MCF 10A (cell line): ENCODE data around the gene PLK2. TPM values are rescaled to one million over a fixed set of nuclear protein-coding genes. Genes with fewer than 3 reads are reported as not detected.

Source experiments
- BruUV-seq: library from RNA; stranded (reverse); fragments of 400-500 nt; replicated peaks from 2 replicates; lab custom pipeline; 2021; lab: Mats Ljungman, UMichigan
- CTCF ChIA-PET: fragments of 300-600 bp; sonication (Branson Sonifier 250); formaldehyde crosslinking; extraction: SDS; loops from one replicate; lab custom pipeline; 2021; ENCODE audit warnings: antibody characterized with exemption, inconsistent platforms; lab: Yijun Ruan, JAX
- POLR2A ChIA-PET: fragments of 300-600, 350-650 bp; sonication (Branson Sonifier 250); formaldehyde crosslinking; extraction: SDS; loops from one replicate; lab custom pipeline; 2020; ENCODE audit warnings: antibody characterized with exemption, inconsistent platforms; lab: Yijun Ruan, JAX
- DNase-seq: peaks from one replicate; pipeline ENCODE4 v3.0.0-alpha.2; 2018; ENCODE audit not compliant: unreplicated experiment
- H3K27ac Mint-ChIP-seq: one replicate; pipeline ENCODE4 v1.8.0; 2022; ENCODE audit warnings: mild to moderate bottlenecking, low read depth, mixed read lengths; ENCODE audit not compliant: unreplicated experiment
- H3K27me3 Mint-ChIP-seq: one replicate; pipeline ENCODE4 v1.8.0; 2022; ENCODE audit warnings: mixed read lengths; ENCODE audit not compliant: insufficient read depth, unreplicated experiment
- H3K36me3 Mint-ChIP-seq: one replicate; pipeline ENCODE4 v1.8.0; 2022; ENCODE audit warnings: mild to moderate bottlenecking, moderate library complexity, mixed read lengths; ENCODE audit not compliant: insufficient read depth, unreplicated experiment
- H3K4me1 Mint-ChIP-seq: one replicate; pipeline ENCODE4 v1.8.0; 2022; ENCODE audit warnings: mixed read lengths; ENCODE audit not compliant: insufficient read depth, unreplicated experiment
- H3K4me3 Mint-ChIP-seq: one replicate; pipeline ENCODE4 v1.8.0; 2022; ENCODE audit warnings: mild to moderate bottlenecking, moderate library complexity, mixed read lengths; ENCODE audit not compliant: unreplicated experiment
- H3K9me3 Mint-ChIP-seq: one replicate; pipeline ENCODE4 v1.8.0; 2022; ENCODE audit warnings: mixed read lengths; ENCODE audit not compliant: unreplicated experiment
- intact Hi-C: fragments of 100-400 bp; cut with micrococcal nuclease; formaldehyde crosslinking; loops from 2 replicates; pipeline ENCODE4 v1.14.1; 2022
- total RNA-seq: library from RNA; stranded (reverse); gene quantifications from 2 replicates; pipeline ENCODE4 v1.2.3, GENCODE V29; 2022
- TF ChIP-seq, protein P1 (sequence below): fragments of 200-600 bp; IDR thresholded peaks from one replicate; pipeline ENCODE4 v1.8.0; 2022; ENCODE audit warnings: antibody characterized with exemption, mild to moderate bottlenecking; ENCODE audit not compliant: unreplicated experiment

Gene PLK2
- total RNA-seq, 1 experiment from 2014 or later: 55.1 TPM

- H3K9me3 Mint-ChIP-seq: no peaks in the 10 kb centered on the region
- H3K27me3 Mint-ChIP-seq: peaks cover 66% of the 10 kb centered on the region
- BruUV-seq: no TSS peak
- ChIA-PET CTCF (interaction anchor here (1.4 kb wide), 1 partner anchor 11 kb away, joined by 3 read pairs; no protein-coding TSS in a partner anchor), POLR2A (interaction anchor here (0.8 kb wide), 1 partner anchor 299 kb away, joined by 3 read pairs; no protein-coding TSS in a partner anchor)
- H3K27ac Mint-ChIP-seq: no peak overlapping the region
- H3K36me3 Mint-ChIP-seq: no peaks in the 10 kb centered on the region
- H3K4me1 Mint-ChIP-seq: no peaks in the 10 kb centered on the region
- TF ChIP-seq, protein P1, sequence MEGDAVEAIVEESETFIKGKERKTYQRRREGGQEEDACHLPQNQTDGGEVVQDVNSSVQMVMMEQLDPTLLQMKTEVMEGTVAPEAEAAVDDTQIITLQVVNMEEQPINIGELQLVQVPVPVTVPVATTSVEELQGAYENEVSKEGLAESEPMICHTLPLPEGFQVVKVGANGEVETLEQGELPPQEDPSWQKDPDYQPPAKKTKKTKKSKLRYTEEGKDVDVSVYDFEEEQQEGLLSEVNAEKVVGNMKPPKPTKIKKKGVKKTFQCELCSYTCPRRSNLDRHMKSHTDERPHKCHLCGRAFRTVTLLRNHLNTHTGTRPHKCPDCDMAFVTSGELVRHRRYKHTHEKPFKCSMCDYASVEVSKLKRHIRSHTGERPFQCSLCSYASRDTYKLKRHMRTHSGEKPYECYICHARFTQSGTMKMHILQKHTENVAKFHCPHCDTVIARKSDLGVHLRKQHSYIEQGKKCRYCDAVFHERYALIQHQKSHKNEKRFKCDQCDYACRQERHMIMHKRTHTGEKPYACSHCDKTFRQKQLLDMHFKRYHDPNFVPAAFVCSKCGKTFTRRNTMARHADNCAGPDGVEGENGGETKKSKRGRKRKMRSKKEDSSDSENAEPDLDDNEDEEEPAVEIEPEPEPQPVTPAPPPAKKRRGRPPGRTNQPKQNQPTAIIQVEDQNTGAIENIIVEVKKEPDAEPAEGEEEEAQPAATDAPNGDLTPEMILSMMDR: no peak
- no peak for DNase-seq
- intact Hi-C loops: no loop called here
- no peak overlapping the region for H3K4me3 Mint-ChIP-seq
Measured at GRCh38 chr5:58490402-58491050, 30.6 kb upstream of the PLK2 start.

- H3K27me3 Mint-ChIP-seq: peaks cover 45% of the 10 kb centered on the region
- intact Hi-C loops: no loop called here
- CTCF ChIA-PET: interaction anchor here (0.7 to 1.7 kb wide), 5 partner anchors 11 to 952 kb away, joined by 3 to 11 read pairs (median 3); no protein-coding TSS in a partner anchor
- DNase-seq: no peak
- no peaks in the 10 kb centered on the region for H3K4me1 Mint-ChIP-seq
- H3K9me3 Mint-ChIP-seq: no peaks in the 10 kb centered on the region
- H3K27ac Mint-ChIP-seq: no peak overlapping the region
- POLR2A ChIA-PET: no interaction called here
- no peaks in the 10 kb centered on the region for H3K36me3 Mint-ChIP-seq
- TF ChIP-seq, protein P1: no peak
- no peak overlapping the region for H3K4me3 Mint-ChIP-seq
- no TSS peak for BruUV-seq
Measured at GRCh38 chr5:58486290-58486689, 26.4 kb upstream of the PLK2 start.

DNA sequence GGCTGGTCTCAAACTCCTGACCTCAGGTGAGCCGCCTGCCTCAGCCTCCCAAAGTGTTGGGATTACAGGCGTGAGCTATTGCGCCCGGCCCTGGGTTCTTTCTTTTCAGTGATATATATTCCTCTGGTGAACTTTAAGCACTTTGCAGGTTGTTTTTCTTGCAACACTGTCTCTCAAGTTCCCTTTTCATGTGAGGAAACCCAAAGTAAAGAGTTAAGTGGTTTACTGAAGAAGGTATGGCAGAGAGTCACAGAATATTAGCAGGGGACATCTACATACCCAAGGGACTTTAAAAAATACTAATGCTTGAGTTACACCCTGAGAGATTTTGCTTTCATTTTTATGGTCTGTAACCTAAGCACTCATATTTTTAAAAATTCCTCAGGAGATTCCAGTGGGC lies 24.6 kb upstream of the PLK2 start:
- DNase-seq: no peak
- peaks cover 27% of the 10 kb centered on the region for H3K27me3 Mint-ChIP-seq
- H3K36me3 Mint-ChIP-seq: no peaks in the 10 kb centered on the region
- H3K27ac Mint-ChIP-seq: no peak overlapping the region
- H3K4me3 Mint-ChIP-seq: no peak overlapping the region
- intact Hi-C loops: no loop called here
- H3K4me1 Mint-ChIP-seq: no peaks in the 10 kb centered on the region
- CTCF ChIA-PET: no interaction called here
- no TSS peak for BruUV-seq
- POLR2A ChIA-PET: no interaction called here
- TF ChIP-seq, protein P1: no peak
- H3K9me3 Mint-ChIP-seq: no peaks in the 10 kb centered on the region

DNA sequence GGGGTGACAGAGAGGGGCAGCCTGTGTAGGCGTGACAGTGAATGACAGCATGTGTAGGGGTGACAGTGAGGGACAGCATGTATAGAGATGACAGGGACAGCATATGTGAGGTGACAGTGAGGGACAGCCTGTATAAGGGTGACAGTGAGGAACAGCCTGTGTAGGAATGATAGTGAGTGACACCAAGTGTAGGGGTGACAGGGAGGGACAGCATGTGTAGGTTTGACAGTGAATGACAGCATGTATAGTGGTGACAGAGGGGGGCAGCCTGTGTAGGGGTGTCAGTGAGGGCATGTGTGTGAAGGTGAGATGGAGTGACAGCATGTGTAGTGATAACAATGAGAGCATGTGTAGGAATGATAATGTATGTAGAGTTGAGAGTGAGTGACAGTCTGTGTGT lies 22.6 kb upstream of the PLK2 start:
- H3K4me3 Mint-ChIP-seq: no peak overlapping the region
- no peaks in the 10 kb centered on the region for H3K36me3 Mint-ChIP-seq
- no TSS peak for BruUV-seq
- H3K4me1 Mint-ChIP-seq: no peaks in the 10 kb centered on the region
- TF ChIP-seq, protein P1: no peak
- ChIA-PET CTCF (no interaction called here), POLR2A (no interaction called here)
- no peak overlapping the region for H3K27ac Mint-ChIP-seq
- no peaks in the 10 kb centered on the region for H3K9me3 Mint-ChIP-seq
- peaks cover 9% of the 10 kb centered on the region for H3K27me3 Mint-ChIP-seq
- intact Hi-C loops: no loop called here
- DNase-seq: no peak
